ENCODE measurements around the gene MZT2A. TPM values are rescaled to one million over a fixed set of nuclear protein-coding genes. Genes with fewer than 3 reads are reported as not detected.
"Not testable (repeated sequence)": the region's sequence is repeated elsewhere in the genome, so short reads cannot be mapped to it uniquely, and the experiment has no call there.

Gene MZT2A
- total RNA-seq, 1 donor from 2014 or later: 130 TPM

DNA sequence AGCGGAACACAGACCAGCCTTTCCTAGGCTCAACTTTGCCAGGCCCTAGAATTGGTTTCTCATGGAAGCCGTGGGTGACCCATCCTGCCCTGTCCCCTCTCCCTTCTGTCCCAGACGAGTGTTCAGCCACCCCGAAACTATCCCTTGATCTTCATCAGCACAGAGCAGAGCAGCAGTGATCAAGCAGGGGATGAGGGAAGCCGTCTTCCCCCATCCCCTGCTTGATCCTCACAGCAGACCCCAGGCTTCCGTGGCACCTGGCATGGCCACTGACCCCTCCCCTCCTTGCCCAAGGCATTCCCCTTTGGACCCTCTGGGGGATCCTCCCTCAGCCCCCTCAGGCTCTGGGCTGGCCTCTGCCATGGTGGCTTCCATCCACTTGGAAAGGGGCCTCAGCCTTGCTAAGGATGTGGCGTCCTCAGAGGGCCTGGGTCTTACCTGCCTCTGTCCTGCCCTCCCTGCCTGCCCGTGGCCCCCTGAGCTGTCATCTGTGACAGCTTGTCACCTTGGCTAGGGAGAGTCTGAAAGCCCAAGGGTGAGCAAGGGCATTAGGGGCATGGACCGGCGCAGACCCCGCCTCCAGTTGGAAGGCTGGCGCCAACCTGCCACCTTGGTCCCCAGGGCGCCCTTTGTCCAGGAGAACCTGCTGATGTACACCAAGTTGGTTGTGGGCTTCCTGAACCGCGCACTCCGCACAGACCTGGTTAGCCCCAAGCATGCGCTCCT lies 25.1 kb upstream of the MZT2A start:
- intact Hi-C loops (cut with micrococcal nuclease): no loop called here
- Mint-ChIP-seq H3K4me1 (ENCODE audit: low read depth) (no peaks in the 10 kb centered on the region), H3K9me3 (no peaks in the 10 kb centered on the region), H3K36me3 (ENCODE audit: low read depth) (peaks cover 38% of the 10 kb centered on the region), H3K27ac (no peak overlapping the region), H3K4me3 (ENCODE audit: low read depth) (no peak overlapping the region), H3K27me3 (ENCODE audit: low read depth) (no peaks in the 10 kb centered on the region)
- DNase-seq (ENCODE audit: low spot score): no peak

- H3K36me3 Mint-ChIP-seq (ENCODE audit: low read depth): peaks cover 36% of the 10 kb centered on the region
- H3K4me3 Mint-ChIP-seq (ENCODE audit: low read depth); H3K27ac Mint-ChIP-seq; H3K9me3 Mint-ChIP-seq; H3K4me1 Mint-ChIP-seq (ENCODE audit: low read depth); DNase-seq (ENCODE audit: low spot score); H3K27me3 Mint-ChIP-seq (ENCODE audit: low read depth); intact Hi-C loops (cut with micrococcal nuclease): not testable (repeated sequence)
Observed at GRCh38 chr2:131516621-131517020, 24.4 kb upstream of the MZT2A start.

- DNase-seq (ENCODE audit: low spot score): no peak
- no peaks in the 10 kb centered on the region for H3K4me1 Mint-ChIP-seq (ENCODE audit: low read depth)
- H3K36me3 Mint-ChIP-seq (ENCODE audit: low read depth): peaks cover 35% of the 10 kb centered on the region
- H3K4me3 Mint-ChIP-seq (ENCODE audit: low read depth): no peak overlapping the region
- no peak overlapping the region for H3K27ac Mint-ChIP-seq
- no peaks in the 10 kb centered on the region for H3K27me3 Mint-ChIP-seq (ENCODE audit: low read depth)
- no peaks in the 10 kb centered on the region for H3K9me3 Mint-ChIP-seq
- intact Hi-C loops (cut with micrococcal nuclease): no loop called here
Observed at GRCh38 chr2:131516011-131516410, 23.8 kb upstream of the MZT2A start.

- intact Hi-C loops (cut with micrococcal nuclease); H3K27ac Mint-ChIP-seq; DNase-seq (ENCODE audit: low spot score); H3K9me3 Mint-ChIP-seq; H3K27me3 Mint-ChIP-seq (ENCODE audit: low read depth); H3K4me3 Mint-ChIP-seq (ENCODE audit: low read depth); H3K4me1 Mint-ChIP-seq (ENCODE audit: low read depth): not testable (repeated sequence)
- peaks cover 35% of the 10 kb centered on the region for H3K36me3 Mint-ChIP-seq (ENCODE audit: low read depth)
Observed at GRCh38 chr2:131515235-131515634, 23.0 kb upstream of the MZT2A start.

GRCh38 chr2:131514408-131515166 lies 22.4 kb upstream of the MZT2A start:
- H3K27ac Mint-ChIP-seq; DNase-seq (ENCODE audit: low spot score); H3K4me1 Mint-ChIP-seq (ENCODE audit: low read depth); intact Hi-C loops (cut with micrococcal nuclease); H3K4me3 Mint-ChIP-seq (ENCODE audit: low read depth); H3K9me3 Mint-ChIP-seq; H3K27me3 Mint-ChIP-seq (ENCODE audit: low read depth): not testable (repeated sequence)
- peaks cover 37% of the 10 kb centered on the region for H3K36me3 Mint-ChIP-seq (ENCODE audit: low read depth)

GRCh38 chr2:131511969-131512870 lies 20.0 kb upstream of the MZT2A start:
- Mint-ChIP-seq H3K36me3 (ENCODE audit: low read depth) (peaks cover 39% of the 10 kb centered on the region), H3K27ac (peak overlapping the region; percentile 50)
- DNase-seq (ENCODE audit: low spot score); H3K4me3 Mint-ChIP-seq (ENCODE audit: low read depth); H3K9me3 Mint-ChIP-seq; H3K4me1 Mint-ChIP-seq (ENCODE audit: low read depth); intact Hi-C loops (cut with micrococcal nuclease); H3K27me3 Mint-ChIP-seq (ENCODE audit: low read depth): not testable (repeated sequence)

- DNase-seq (ENCODE audit: low spot score); H3K4me1 Mint-ChIP-seq (ENCODE audit: low read depth); intact Hi-C loops (cut with micrococcal nuclease); H3K27me3 Mint-ChIP-seq (ENCODE audit: low read depth); H3K27ac Mint-ChIP-seq; H3K4me3 Mint-ChIP-seq (ENCODE audit: low read depth); H3K9me3 Mint-ChIP-seq: not testable (repeated sequence)
- H3K36me3 Mint-ChIP-seq (ENCODE audit: low read depth): peaks cover 42% of the 10 kb centered on the region
Observed at GRCh38 chr2:131511291-131511968, 19.2 kb upstream of the MZT2A start.

- Mint-ChIP-seq H3K9me3 (no peaks in the 10 kb centered on the region), H3K27me3 (ENCODE audit: low read depth) (no peaks in the 10 kb centered on the region), H3K4me1 (ENCODE audit: low read depth) (peaks cover 2% of the 10 kb centered on the region), H3K4me3 (ENCODE audit: low read depth) (no peak overlapping the region), H3K27ac (no peak overlapping the region), H3K36me3 (ENCODE audit: low read depth) (peaks cover 53% of the 10 kb centered on the region)
- intact Hi-C loops (cut with micrococcal nuclease): no loop called here
- no peak for DNase-seq (ENCODE audit: low spot score)
Observed at GRCh38 chr2:131509615-131510014, 17.4 kb upstream of the MZT2A start.

DNA sequence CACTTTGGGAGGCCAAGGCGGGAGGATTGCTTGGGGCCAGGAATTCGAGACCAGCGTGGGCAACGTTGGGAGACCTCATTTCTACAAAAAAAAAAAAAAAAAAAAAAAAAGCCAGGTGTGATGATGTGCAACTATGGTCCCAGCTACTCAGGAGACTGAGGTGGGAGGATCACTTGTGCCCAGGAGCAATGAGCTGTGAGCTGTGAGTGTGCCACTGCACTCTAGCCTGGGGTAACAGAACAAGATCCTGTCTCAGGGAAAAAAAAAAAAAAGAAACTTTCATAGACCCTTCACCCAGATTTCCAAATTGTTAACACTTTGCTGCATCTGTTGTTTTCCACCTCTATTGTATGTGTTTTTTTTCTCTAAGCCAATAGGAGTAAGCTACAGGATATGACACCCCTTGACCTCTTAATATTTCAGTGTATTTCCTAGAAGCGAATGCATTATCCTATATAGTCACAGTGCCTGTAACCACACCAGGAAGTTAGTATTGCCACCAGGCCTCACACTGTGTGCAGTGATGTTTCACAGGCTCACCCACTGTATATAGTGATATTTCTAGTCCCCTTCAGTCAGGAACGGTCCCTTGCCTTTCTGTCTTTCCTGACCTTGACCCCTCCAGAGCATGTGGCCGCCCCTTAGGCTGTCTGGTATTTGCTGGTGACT lies 12.0 kb upstream of the MZT2A start:
- H3K9me3 Mint-ChIP-seq; intact Hi-C loops (cut with micrococcal nuclease); DNase-seq (ENCODE audit: low spot score); H3K27me3 Mint-ChIP-seq (ENCODE audit: low read depth); H3K4me1 Mint-ChIP-seq (ENCODE audit: low read depth): not testable (repeated sequence)
- Mint-ChIP-seq H3K27ac (peak overlapping the region; percentile 78), H3K4me3 (ENCODE audit: low read depth) (peak overlapping the region; percentile 26), H3K36me3 (ENCODE audit: low read depth) (peaks cover 73% of the 10 kb centered on the region)

- H3K4me1 Mint-ChIP-seq (ENCODE audit: low read depth); H3K27me3 Mint-ChIP-seq (ENCODE audit: low read depth); DNase-seq (ENCODE audit: low spot score); H3K9me3 Mint-ChIP-seq; intact Hi-C loops (cut with micrococcal nuclease); H3K4me3 Mint-ChIP-seq (ENCODE audit: low read depth): not testable (repeated sequence)
- H3K27ac Mint-ChIP-seq: peak overlapping the region; percentile 63
- peaks cover 77% of the 10 kb centered on the region for H3K36me3 Mint-ChIP-seq (ENCODE audit: low read depth)
Observed at GRCh38 chr2:131503587-131503986, 11.4 kb upstream of the MZT2A start.

GRCh38 chr2:131498321-131498973 lies 6.2 kb upstream of the MZT2A start:
- H3K9me3 Mint-ChIP-seq; H3K4me3 Mint-ChIP-seq (ENCODE audit: low read depth); DNase-seq (ENCODE audit: low spot score); H3K27me3 Mint-ChIP-seq (ENCODE audit: low read depth); intact Hi-C loops (cut with micrococcal nuclease): not testable (repeated sequence)
- Mint-ChIP-seq H3K36me3 (ENCODE audit: low read depth) (peaks cover 43% of the 10 kb centered on the region), H3K27ac (peak overlapping the region; percentile 84), H3K4me1 (ENCODE audit: low read depth) (peaks cover 30% of the 10 kb centered on the region)
